ENCODE measurements around the gene PRICKLE4. TPM values are rescaled to one million over a fixed set of nuclear protein-coding genes. Genes with fewer than 3 reads are reported as not detected.
A peak's percentile ranks its signal among the peaks of the same experiment; 100 is the strongest.

The PRICKLE4 gene
- total RNA-seq, 2 donors from 2014 or later = 11.4 to 11.6 TPM

DNA sequence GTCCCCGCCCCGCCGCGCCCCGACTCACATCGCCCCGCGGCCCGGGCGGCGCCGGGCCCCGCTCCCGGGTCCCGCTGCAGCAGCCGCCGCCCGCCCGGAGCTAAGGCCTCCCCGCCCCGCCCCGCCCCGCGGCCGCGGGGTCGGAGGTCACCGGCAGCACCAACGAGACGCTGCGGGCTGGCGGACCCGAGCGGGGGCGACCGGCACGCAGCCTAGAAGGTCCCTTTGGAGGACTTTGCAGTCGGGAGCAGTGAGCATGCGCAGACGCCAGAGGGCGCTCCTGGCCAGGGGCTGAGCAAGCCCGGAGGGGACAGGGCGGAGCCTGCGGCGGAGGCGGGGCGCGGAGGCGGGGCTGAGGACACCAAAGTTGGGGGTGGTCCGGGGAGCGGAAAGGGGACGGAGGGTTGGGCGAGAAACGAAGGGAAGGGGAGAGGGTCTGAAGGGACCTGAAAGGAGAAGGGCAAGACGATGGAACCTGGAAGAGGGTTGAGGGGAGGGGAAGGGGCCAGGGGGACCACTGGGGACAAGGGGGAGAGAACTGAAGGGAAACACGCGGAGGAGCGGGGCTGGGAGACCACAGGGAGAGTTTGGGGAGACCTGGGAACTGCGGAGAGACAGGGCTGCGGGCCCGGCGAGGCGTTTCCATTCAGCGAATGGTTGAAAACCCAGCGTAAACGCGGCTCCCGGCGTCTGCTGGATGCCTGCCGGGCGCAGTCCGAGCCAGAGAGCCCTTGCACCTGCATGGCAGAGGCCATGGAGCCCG is 613 bp upstream of the PRICKLE4 start, which contains the start of gene FRS3:
Gene FRS3, minus strand, starts transcription at position 113 of the 763 bp plus-strand sequence. CDS start 2,913 bp downstream, outside the sequence.
- no peaks in the 10 kb centered on the region for H3K36me3 ChIP-seq
- DNase-seq (ENCODE audit: low spot score) = peak; percentile 97
- TF ChIP-seq POLR2AphosphoS5 (IDR thresholded peaks at IDR 0.05) = peak; percentile 86
- TF ChIP-seq, protein P1, sequence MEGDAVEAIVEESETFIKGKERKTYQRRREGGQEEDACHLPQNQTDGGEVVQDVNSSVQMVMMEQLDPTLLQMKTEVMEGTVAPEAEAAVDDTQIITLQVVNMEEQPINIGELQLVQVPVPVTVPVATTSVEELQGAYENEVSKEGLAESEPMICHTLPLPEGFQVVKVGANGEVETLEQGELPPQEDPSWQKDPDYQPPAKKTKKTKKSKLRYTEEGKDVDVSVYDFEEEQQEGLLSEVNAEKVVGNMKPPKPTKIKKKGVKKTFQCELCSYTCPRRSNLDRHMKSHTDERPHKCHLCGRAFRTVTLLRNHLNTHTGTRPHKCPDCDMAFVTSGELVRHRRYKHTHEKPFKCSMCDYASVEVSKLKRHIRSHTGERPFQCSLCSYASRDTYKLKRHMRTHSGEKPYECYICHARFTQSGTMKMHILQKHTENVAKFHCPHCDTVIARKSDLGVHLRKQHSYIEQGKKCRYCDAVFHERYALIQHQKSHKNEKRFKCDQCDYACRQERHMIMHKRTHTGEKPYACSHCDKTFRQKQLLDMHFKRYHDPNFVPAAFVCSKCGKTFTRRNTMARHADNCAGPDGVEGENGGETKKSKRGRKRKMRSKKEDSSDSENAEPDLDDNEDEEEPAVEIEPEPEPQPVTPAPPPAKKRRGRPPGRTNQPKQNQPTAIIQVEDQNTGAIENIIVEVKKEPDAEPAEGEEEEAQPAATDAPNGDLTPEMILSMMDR (IDR thresholded peaks at IDR 0.05) = peak; percentile 91 to 99 (median 96)
- TF ChIP-seq POLR2A (IDR thresholded peaks at IDR 0.05) = peak; percentile 57
- no peaks in the 10 kb centered on the region for H3K9me3 ChIP-seq
- H3K4me3 ChIP-seq = peak within 1 kb of the TSS; percentile 45 to 65
- peaks cover 16% of the 10 kb centered on the region for H3K4me1 ChIP-seq (replicated peaks)
- intact Hi-C loops (cut with DNase I) = loop anchor here (1.0 to 10.0 kb wide), 3 partner anchors 157 to 264 kb away; no protein-coding TSS in a partner anchor
- H3K27me3 ChIP-seq (replicated peaks; ENCODE audit: insufficient read depth) = no peaks in the 10 kb centered on the region
- H3K27ac ChIP-seq = peak within 1 kb of the TSS; percentile 82 to 89
- under 1% methylated on average over 45 of the region's 73 CpGs for WGBS

GRCh38 chr6:41781366-41781730 is 766 bp downstream of the PRICKLE4 start:
- intact Hi-C loops (cut with DNase I) = loop anchor here (5.0 to 10.0 kb wide), 2 partner anchors 156 to 187 kb away; no protein-coding TSS in a partner anchor
- peaks cover 28% of the 10 kb centered on the region for H3K4me1 ChIP-seq (replicated peaks)
- no peaks in the 10 kb centered on the region for H3K27me3 ChIP-seq (replicated peaks; ENCODE audit: insufficient read depth)
- peak overlapping the region in 1 of 2 donors; percentile 65 for H3K4me3 ChIP-seq
- H3K9me3 ChIP-seq = no peaks in the 10 kb centered on the region
- no peak for TF ChIP-seq POLR2AphosphoS5 (IDR thresholded peaks at IDR 0.05)
- H3K36me3 ChIP-seq = no peaks in the 10 kb centered on the region
- DNase-seq (ENCODE audit: low spot score) = no peak
- H3K27ac ChIP-seq = peak overlapping the region; percentile 82 to 89
- 21% methylated on average over 3 of the region's 3 CpGs for WGBS

- intact Hi-C loops (cut with DNase I) = loop anchor here (5.0 to 10.0 kb wide), 2 partner anchors 154 to 188 kb away; no protein-coding TSS in a partner anchor
- no peak for DNase-seq (ENCODE audit: low spot score)
- TF ChIP-seq, protein P1 (IDR thresholded peaks at IDR 0.05) = no peak
- TF ChIP-seq POLR2A (IDR thresholded peaks at IDR 0.05) = no peak
- no peak for TF ChIP-seq POLR2AphosphoS5 (IDR thresholded peaks at IDR 0.05)
- no peaks in the 10 kb centered on the region for H3K27me3 ChIP-seq (replicated peaks; ENCODE audit: insufficient read depth)
- no peaks in the 10 kb centered on the region for H3K36me3 ChIP-seq
- H3K4me1 ChIP-seq (replicated peaks) = peaks cover 28% of the 10 kb centered on the region
- no peaks in the 10 kb centered on the region for H3K9me3 ChIP-seq
- no peak overlapping the region for H3K4me3 ChIP-seq
- WGBS = 83% methylated on average over 6 of the region's 6 CpGs
- no peak overlapping the region for H3K27ac ChIP-seq
Measured at GRCh38 chr6:41783106-41783780, 2.7 kb downstream of the PRICKLE4 start.

DNA sequence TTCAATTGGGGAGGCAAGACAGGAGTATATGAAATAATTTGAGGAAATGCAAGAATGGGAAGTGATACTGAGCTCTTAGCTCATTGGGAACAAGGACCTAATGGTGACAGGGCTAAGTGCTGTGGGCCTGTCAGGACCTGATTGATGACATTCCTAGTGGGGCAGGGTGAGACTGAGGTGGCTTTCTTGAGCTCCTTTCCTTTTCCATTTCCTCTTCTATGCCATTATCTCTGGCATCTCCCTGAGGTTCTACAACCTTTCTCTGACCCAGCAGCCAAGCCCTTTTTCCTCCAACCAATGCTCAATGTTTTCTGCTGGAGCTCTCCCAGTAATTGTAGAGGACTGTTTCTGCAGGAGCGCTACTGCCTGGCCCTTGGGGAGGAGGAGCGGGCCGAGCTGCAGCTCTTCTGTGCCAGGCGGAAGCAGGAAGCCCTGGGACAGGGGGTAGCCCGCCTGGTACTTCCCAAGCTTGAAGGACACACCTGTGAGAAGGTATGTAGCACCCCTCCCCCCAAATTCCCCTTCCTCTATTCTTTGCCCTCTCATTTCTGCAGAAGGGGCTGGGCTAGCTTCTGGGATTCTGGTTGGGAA is 4.1 kb downstream of the PRICKLE4 start:
- peak overlapping the region; percentile 42 to 51 for H3K27ac ChIP-seq
- no peak for DNase-seq (ENCODE audit: low spot score)
- TF ChIP-seq POLR2A (IDR thresholded peaks at IDR 0.05) = no peak
- peak; percentile 27 for TF ChIP-seq POLR2AphosphoS5 (IDR thresholded peaks at IDR 0.05)
- TF ChIP-seq, protein P1 (IDR thresholded peaks at IDR 0.05) = no peak
- whole genome bisulfite sequencing = 36% methylated on average over 5 of the region's 5 CpGs
- no peaks in the 10 kb centered on the region for H3K27me3 ChIP-seq (replicated peaks; ENCODE audit: insufficient read depth)
- no peak overlapping the region for H3K4me3 ChIP-seq
- H3K9me3 ChIP-seq = no peaks in the 10 kb centered on the region
- peaks cover 28% of the 10 kb centered on the region for H3K4me1 ChIP-seq (replicated peaks)
- intact Hi-C loops (cut with DNase I) = loop anchor here (5.0 to 10.0 kb wide), 3 partner anchors 138 to 190 kb away; partner anchors contain the start of genes BYSL and MED20
- peaks cover 0 to 3% of the 10 kb centered on the region in 2 donors for H3K36me3 ChIP-seq

GRCh38 chr6:41785254-41785653 is 4.7 kb downstream of the PRICKLE4 start:
- Histone ChIP-seq H3K27me3 (replicated peaks; ENCODE audit: insufficient read depth) (no peaks in the 10 kb centered on the region), H3K9me3 (no peaks in the 10 kb centered on the region), H3K36me3 (peaks cover 0 to 3% of the 10 kb centered on the region in 2 donors), H3K4me3 (no peak overlapping the region), H3K4me1 (replicated peaks) (peaks cover 28% of the 10 kb centered on the region), H3K27ac (peak overlapping the region in 1 of 2 donors; percentile 51)
- TF ChIP-seq POLR2A (IDR thresholded peaks at IDR 0.05) (no peak), POLR2AphosphoS5 (IDR thresholded peaks at IDR 0.05) (no peak)
- TF ChIP-seq, protein P1 (IDR thresholded peaks at IDR 0.05) = no peak
- intact Hi-C loops (cut with DNase I) = loop anchor here (5.0 to 10.0 kb wide), 2 partner anchors 137 to 190 kb away; partner anchors contain the start of genes BYSL and MED20
- WGBS = 68% methylated on average over 11 of the region's 11 CpGs
- no peak for DNase-seq (ENCODE audit: low spot score)

Data from prostate gland (tissue), 2 donors.